Cardiac muscle cell (in vitro differentiated cells and primary cell): Measurements from ENCODE around the gene LRMDA. TPM values are rescaled to one million over a fixed set of nuclear protein-coding genes. Genes with fewer than 3 reads are reported as not detected.

Experiments
- DNase-seq, 2 donors: peaks; one replicate each; pipeline versions ENCODE4 v3.0.0 to v3.0.0-alpha.2; 2010 to 2017; ENCODE audit warnings: low read depth in 1 of 2, low spot score in 1 of 2
- H3K27ac ChIP-seq: fragments of 200-600 bp; sonication (generic); 2 replicates; pipeline ENCODE4 v1.5.1; 2016
- H3K27me3 ChIP-seq: fragments of 200-600 bp; sonication (generic); 2 replicates; pipeline ENCODE4 v1.6.0; 2016; ENCODE audit warnings: control low read depth
- H3K36me3 ChIP-seq: fragments of 200-600 bp; sonication (generic); 2 replicates; pipeline ENCODE4 v1.5.1; 2016; ENCODE audit warnings: control low read depth
- H3K4me1 ChIP-seq: fragments of 200-600 bp; sonication (generic); 2 replicates; pipeline ENCODE4 v1.8.1; 2017; ENCODE audit warnings: low read depth, mild to moderate bottlenecking, mixed run types
- H3K4me3 ChIP-seq: fragments of 200-600 bp; sonication (generic); 2 replicates; pipeline ENCODE4 v1.5.1; 2016; ENCODE audit warnings: mild to moderate bottlenecking
- H3K9me3 ChIP-seq: fragments of 200-600 bp; sonication (generic); 2 replicates; pipeline ENCODE4 v1.5.1; 2017; ENCODE audit warnings: low read depth, mild to moderate bottlenecking, control low read depth
- CTCF ChIP-seq: IDR thresholded peaks from 2 replicates; pipeline ENCODE4 v1.5.1; 2012; ENCODE audit warnings: low read depth, mild to moderate bottlenecking, low read length
- polyA plus RNA-seq: library from polyadenylated mRNA; unstranded; fragments of >200 nt; fragmentation: Nextera tagmentation; extraction: Ambion mirVana; gene quantifications from 2 replicates; pipeline ENCODE4 v1.2.1, GENCODE V29; 2016
- total RNA-seq: library from RNA; depleted of rRNA; stranded (reverse); fragments of >200 nt; gene quantifications from 2 replicates; pipeline ENCODE4 v1.2.3, GENCODE V29; 2016

LRMDA gene
- total and polyA plus RNA-seq, 2 experiments from 2014 or later = 6.2 to 11.7 TPM

DNA sequence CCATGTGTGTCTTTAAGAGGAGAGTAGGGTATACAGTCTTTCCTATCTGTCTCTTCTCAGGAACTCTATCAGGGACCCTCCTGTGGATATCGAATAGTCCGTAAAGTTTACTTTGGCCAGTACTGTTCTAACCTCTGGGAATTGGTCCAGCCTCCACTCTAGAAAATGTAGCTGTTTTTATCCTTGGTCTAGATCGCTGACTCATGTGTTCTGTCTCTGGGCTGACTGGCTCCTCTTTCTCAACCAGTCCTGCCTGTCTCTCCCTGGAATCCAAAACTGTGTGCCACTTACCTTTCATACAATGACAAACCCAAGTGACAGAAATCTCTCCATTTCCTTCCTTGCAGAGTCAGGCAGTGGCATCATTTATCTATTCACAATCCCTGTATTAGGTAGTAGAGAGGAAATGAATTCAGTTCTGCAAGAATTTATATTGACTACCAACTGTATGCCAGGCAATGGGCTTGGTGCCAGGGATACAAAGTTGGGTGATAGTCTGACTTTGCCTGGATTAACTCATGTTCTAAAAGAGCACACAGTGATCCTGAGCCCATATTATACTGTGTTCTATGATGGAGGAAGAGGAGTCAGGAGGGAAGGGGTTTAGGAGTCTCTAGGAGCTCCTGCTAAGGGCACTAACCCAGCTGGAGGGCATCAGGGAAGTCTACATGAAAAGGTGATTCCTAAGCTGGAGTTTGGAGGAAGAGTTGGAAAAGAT lies 232.7 kb downstream of the LRMDA start:
- peaks cover 3% of the 10 kb centered on the region for H3K9me3 ChIP-seq
- no peak overlapping the region for H3K4me3 ChIP-seq
- H3K27ac ChIP-seq = no peak overlapping the region
- DNase-seq = peak in 1 of 2 donors; percentile 54
- peaks cover 4% of the 10 kb centered on the region for H3K4me1 ChIP-seq
- no peak for TF ChIP-seq CTCF
- no peaks in the 10 kb centered on the region for H3K36me3 ChIP-seq
- no peaks in the 10 kb centered on the region for H3K27me3 ChIP-seq

DNA sequence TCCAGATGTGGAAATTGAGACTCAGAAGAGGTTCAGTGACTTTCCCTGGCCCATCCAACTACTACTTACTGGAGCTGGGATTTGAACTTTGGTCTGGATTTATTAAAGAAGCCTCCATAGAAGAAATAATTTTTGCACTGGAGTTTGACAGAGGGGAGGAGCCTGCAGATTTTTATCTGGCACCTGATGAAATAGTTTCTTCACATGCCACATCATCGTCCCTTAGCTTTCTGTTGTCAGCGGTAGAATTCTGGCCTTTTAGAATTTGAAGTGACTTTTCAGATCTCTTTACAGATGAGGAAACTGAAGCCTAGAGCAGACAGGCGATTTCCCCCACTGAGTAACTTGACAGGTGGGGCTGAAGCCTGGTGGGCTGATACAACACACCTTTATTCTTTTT lies 233.5 kb downstream of the LRMDA start:
- H3K27me3 ChIP-seq = no peaks in the 10 kb centered on the region
- H3K4me1 ChIP-seq = peaks cover 4% of the 10 kb centered on the region
- H3K27ac ChIP-seq = no peak overlapping the region
- DNase-seq = no peak
- TF ChIP-seq CTCF = no peak
- H3K9me3 ChIP-seq = peaks cover 3% of the 10 kb centered on the region
- no peak overlapping the region for H3K4me3 ChIP-seq
- H3K36me3 ChIP-seq = no peaks in the 10 kb centered on the region

DNA sequence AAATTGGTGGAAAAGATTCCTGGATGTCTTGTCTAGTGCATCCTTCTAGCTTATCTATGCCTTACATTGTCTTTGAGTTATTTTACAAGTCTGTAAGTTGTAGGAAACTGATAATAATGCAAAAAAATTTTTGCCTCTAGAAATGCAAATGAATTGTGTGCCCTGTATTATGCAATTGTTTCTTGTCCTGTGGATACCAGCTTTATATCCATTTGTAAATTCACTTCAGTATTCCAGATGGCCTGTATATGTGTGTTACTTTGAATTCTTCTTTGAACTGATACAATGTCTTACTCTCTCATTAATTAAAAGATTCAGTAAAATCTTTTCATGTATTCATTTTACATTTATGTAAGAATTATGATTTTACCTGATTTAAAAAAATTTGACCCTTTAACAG lies 234.3 kb downstream of the LRMDA start:
- H3K27ac ChIP-seq = no peak overlapping the region
- H3K4me1 ChIP-seq = no peaks in the 10 kb centered on the region
- no peak overlapping the region for H3K4me3 ChIP-seq
- no peaks in the 10 kb centered on the region for H3K36me3 ChIP-seq
- no peak for DNase-seq
- H3K27me3 ChIP-seq = no peaks in the 10 kb centered on the region
- TF ChIP-seq CTCF = no peak
- peaks cover 3% of the 10 kb centered on the region for H3K9me3 ChIP-seq

- Histone ChIP-seq H3K36me3 (no peaks in the 10 kb centered on the region), H3K9me3 (no peaks in the 10 kb centered on the region), H3K4me3 (no peak overlapping the region), H3K27me3 (no peaks in the 10 kb centered on the region), H3K4me1 (no peaks in the 10 kb centered on the region), H3K27ac (no peak overlapping the region)
- no peak for DNase-seq
- TF ChIP-seq CTCF = no peak
These were observed 240.8 kb downstream of the LRMDA start for GRCh38 chr10:75672111-75672671.

- DNase-seq = peak in 1 of 2 donors; percentile 40
- no peaks in the 10 kb centered on the region for H3K36me3 ChIP-seq
- H3K27ac ChIP-seq = no peak overlapping the region
- H3K4me1 ChIP-seq = no peaks in the 10 kb centered on the region
- H3K4me3 ChIP-seq = no peak overlapping the region
- TF ChIP-seq CTCF = no peak
- no peaks in the 10 kb centered on the region for H3K27me3 ChIP-seq
- H3K9me3 ChIP-seq = no peaks in the 10 kb centered on the region
These were observed 241.4 kb downstream of the LRMDA start for GRCh38 chr10:75672842-75673241.
